ENCODE data around the gene METAP1. TPM values are rescaled to one million over a fixed set of nuclear protein-coding genes. Genes with fewer than 3 reads are reported as not detected.
"Not testable (repeated sequence)": the region's sequence is repeated elsewhere in the genome, so short reads cannot be mapped to it uniquely, and the experiment has no call there.

The METAP1 gene
- total RNA-seq, 1 donor: 52.8 TPM

DNA sequence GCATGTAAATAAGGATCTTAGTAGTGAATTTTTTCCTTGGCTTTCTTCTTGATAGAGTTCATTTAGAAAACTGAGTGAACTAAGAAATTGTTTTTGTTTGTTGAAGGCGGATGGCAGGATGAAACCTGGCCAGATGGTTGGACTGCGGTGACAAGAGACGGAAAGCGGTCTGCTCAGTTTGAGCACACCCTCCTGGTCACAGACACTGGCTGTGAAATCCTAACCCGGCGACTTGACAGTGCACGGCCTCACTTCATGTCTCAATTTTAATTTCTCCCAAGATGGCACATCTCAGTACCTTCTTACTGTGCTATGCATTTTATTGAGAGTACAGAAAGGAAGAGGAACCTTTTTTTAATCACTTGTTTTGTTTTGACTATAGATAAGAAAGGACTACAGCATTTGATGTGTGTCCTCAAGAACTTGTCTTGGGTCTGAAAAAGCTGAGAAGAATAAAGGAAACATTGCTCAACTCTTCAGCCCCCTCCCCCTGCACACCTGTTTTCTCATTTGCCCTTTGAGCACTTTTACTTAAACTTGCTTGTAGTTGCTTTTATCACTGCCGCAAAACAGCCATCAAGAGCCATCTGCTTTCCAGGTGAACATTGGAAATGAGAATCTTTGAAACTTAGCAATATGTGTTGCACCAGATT, 65.7 kb downstream of the METAP1 start:
- no peaks in the 10 kb centered on the region for H3K79me2 ChIP-seq (ENCODE audit: insufficient read depth, low read length)
- no peak overlapping the region for H3K4me2 ChIP-seq (ENCODE audit: insufficient read depth, low read length)
- H3K27me3 ChIP-seq (ENCODE audit: insufficient read depth, low read length): no peaks in the 10 kb centered on the region
- no peak overlapping the region for H3K4me3 ChIP-seq (ENCODE audit: insufficient read depth, low read length)
- H4K20me1 ChIP-seq (ENCODE audit: insufficient read depth, low read length): no peaks in the 10 kb centered on the region
- H2AFZ ChIP-seq (ENCODE audit: low read length): no peak overlapping the region
- no peaks in the 10 kb centered on the region for H3K9me3 ChIP-seq (ENCODE audit: low read depth, low read length)
- no peak for DNase-seq (ENCODE audit: insufficient read length, low spot score, missing footprints)
- H3K4me1 ChIP-seq (ENCODE audit: insufficient read depth, low read length): peaks cover 15% of the 10 kb centered on the region
- H3K36me3 ChIP-seq (ENCODE audit: insufficient read depth, low read length): peaks cover 26% of the 10 kb centered on the region
- TF ChIP-seq, protein P1, sequence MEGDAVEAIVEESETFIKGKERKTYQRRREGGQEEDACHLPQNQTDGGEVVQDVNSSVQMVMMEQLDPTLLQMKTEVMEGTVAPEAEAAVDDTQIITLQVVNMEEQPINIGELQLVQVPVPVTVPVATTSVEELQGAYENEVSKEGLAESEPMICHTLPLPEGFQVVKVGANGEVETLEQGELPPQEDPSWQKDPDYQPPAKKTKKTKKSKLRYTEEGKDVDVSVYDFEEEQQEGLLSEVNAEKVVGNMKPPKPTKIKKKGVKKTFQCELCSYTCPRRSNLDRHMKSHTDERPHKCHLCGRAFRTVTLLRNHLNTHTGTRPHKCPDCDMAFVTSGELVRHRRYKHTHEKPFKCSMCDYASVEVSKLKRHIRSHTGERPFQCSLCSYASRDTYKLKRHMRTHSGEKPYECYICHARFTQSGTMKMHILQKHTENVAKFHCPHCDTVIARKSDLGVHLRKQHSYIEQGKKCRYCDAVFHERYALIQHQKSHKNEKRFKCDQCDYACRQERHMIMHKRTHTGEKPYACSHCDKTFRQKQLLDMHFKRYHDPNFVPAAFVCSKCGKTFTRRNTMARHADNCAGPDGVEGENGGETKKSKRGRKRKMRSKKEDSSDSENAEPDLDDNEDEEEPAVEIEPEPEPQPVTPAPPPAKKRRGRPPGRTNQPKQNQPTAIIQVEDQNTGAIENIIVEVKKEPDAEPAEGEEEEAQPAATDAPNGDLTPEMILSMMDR (IDR thresholded peaks at IDR 0.05; ENCODE audit: extremely low read depth, low read depth, low read length): no peak
- peak overlapping the region; percentile 66 for H3K27ac ChIP-seq (ENCODE audit: low read depth, low read length)

DNA sequence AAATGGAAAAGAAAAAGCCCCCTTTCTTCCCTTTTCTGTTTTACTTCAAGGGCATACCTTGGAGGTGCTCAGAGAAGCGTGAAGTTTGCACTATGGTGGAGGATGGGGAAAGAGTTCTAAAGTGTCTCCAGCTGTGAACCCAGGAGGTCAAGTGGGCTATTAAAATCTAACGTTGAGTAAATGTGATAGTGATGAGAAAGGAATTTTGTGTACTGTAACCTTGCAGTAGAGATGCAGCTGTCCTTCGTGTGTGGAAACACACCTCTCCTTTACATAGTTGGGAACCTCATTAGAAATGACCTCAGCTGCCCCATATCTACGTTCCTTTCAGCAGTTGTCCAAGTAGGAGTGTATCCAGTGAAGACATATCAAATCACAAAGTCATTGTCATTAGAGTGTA, 66.6 kb downstream of the METAP1 start:
- no peak overlapping the region for H3K4me2 ChIP-seq (ENCODE audit: insufficient read depth, low read length)
- no peaks in the 10 kb centered on the region for H4K20me1 ChIP-seq (ENCODE audit: insufficient read depth, low read length)
- no peak overlapping the region for H2AFZ ChIP-seq (ENCODE audit: low read length)
- no peak overlapping the region for H3K4me3 ChIP-seq (ENCODE audit: insufficient read depth, low read length)
- H3K27ac ChIP-seq (ENCODE audit: low read depth, low read length): no peak overlapping the region
- peaks cover 15% of the 10 kb centered on the region for H3K4me1 ChIP-seq (ENCODE audit: insufficient read depth, low read length)
- H3K79me2 ChIP-seq (ENCODE audit: insufficient read depth, low read length): no peaks in the 10 kb centered on the region
- no peak for DNase-seq (ENCODE audit: insufficient read length, low spot score, missing footprints)
- no peaks in the 10 kb centered on the region for H3K9me3 ChIP-seq (ENCODE audit: low read depth, low read length)
- TF ChIP-seq, protein P1 (IDR thresholded peaks at IDR 0.05; ENCODE audit: extremely low read depth, low read depth, low read length): no peak
- H3K27me3 ChIP-seq (ENCODE audit: insufficient read depth, low read length): no peaks in the 10 kb centered on the region
- H3K36me3 ChIP-seq (ENCODE audit: insufficient read depth, low read length): peaks cover 26% of the 10 kb centered on the region

DNA sequence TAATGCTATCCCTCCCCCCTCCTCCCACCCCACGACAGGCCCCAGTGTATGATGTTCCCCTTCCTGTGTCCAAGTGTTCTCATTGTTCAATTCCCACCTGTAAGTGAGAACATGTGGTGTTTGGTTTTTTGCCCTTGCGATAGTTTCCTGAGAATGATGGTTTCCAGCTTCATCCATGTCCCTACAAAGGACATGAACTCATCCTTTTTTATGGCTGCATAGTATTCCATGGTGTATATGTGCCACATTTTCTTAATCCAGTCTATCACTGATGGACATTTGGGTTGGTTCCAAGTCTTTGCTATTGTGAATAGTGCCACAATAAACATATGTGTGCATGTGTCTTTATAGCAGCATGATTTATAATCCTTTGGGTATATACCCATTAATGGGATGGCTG, 70.0 kb downstream of the METAP1 start:
- not testable (repeated sequence) for H3K27me3 ChIP-seq (ENCODE audit: insufficient read depth, low read length); DNase-seq (ENCODE audit: insufficient read length, low spot score, missing footprints); H3K4me3 ChIP-seq (ENCODE audit: insufficient read depth, low read length); H4K20me1 ChIP-seq (ENCODE audit: insufficient read depth, low read length); H3K4me2 ChIP-seq (ENCODE audit: insufficient read depth, low read length); H3K4me1 ChIP-seq (ENCODE audit: insufficient read depth, low read length); H3K9me3 ChIP-seq (ENCODE audit: low read depth, low read length); H3K79me2 ChIP-seq (ENCODE audit: insufficient read depth, low read length); H3K27ac ChIP-seq (ENCODE audit: low read depth, low read length); H2AFZ ChIP-seq (ENCODE audit: low read length)
- H3K36me3 ChIP-seq (ENCODE audit: insufficient read depth, low read length): peaks cover 26% of the 10 kb centered on the region

DNA sequence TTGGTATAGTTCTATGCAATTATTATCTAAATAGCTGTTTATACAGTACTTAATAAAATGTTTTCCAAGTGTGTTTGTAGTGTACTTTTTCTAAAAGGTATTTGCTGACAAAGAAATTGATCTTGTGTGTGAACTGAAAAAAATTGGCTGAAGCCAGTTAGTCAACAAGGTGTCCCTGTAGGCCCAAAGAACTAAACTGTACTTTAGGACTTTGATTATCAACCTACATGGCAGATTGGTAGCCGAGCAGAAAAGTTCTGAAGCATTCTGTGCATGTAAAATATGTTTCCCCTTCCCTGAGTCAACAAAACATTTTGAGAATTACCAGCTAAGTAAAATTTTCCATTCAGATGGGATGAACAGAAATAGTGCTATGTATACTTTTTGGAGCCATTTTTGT, 72.1 kb downstream of the METAP1 start:
- H3K9me3 ChIP-seq (ENCODE audit: low read depth, low read length): no peaks in the 10 kb centered on the region
- H3K27ac ChIP-seq (ENCODE audit: low read depth, low read length): no peak overlapping the region
- no peak overlapping the region for H2AFZ ChIP-seq (ENCODE audit: low read length)
- H3K4me2 ChIP-seq (ENCODE audit: insufficient read depth, low read length): no peak overlapping the region
- H3K4me3 ChIP-seq (ENCODE audit: insufficient read depth, low read length): no peak overlapping the region
- DNase-seq (ENCODE audit: insufficient read length, low spot score, missing footprints): no peak
- no peaks in the 10 kb centered on the region for H3K27me3 ChIP-seq (ENCODE audit: insufficient read depth, low read length)
- H3K4me1 ChIP-seq (ENCODE audit: insufficient read depth, low read length): no peaks in the 10 kb centered on the region
- H3K79me2 ChIP-seq (ENCODE audit: insufficient read depth, low read length): no peaks in the 10 kb centered on the region
- H3K36me3 ChIP-seq (ENCODE audit: insufficient read depth, low read length): peaks cover 26% of the 10 kb centered on the region
- no peaks in the 10 kb centered on the region for H4K20me1 ChIP-seq (ENCODE audit: insufficient read depth, low read length)
- TF ChIP-seq, protein P1 (IDR thresholded peaks at IDR 0.05; ENCODE audit: extremely low read depth, low read depth, low read length): no peak
